ENCODE measurements around the gene P4HB.

Gene P4HB

DNA sequence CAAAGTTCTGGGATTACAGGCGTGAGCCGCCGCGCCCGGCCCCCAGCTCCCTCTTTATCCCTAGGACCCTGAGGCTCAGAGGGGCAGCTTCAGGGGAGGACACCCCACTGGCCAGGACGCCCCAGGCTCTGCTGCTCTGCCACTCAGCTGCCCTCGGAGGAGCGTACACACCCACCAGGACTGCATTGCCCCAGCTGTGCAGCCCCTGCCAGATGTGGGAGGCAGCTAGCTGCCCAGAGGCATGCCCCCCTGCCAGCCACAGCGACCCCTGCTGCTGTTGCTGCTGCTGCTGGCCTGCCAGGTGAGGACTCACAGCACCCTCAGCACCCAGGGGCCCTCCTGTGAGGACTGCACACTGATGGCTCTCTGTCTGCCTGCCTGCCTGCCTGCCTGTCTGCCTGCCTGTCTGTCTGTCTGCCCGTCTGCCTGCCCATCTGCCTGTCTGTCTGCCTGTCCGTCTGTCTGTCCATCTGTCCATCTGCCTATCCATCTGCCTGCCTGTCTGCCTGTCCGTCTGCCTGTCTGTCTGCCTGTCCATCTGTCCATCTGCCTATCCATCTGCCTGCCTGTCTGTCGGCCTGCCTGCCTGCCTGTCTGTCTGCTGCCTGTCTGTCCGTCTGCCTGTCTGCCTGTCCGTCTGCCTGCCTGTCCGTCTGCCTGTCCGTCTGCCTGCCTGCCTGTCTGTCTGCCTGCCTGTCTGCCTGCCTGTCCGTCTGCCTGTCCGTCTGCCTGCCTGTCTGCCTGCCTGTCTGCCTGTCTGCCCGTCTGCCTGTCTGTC lies 51.4 kb downstream of the P4HB start:
- peak; percentile 15 for DNase-seq

- DNase-seq: no peak
Observed at GRCh38 chr17:81807839-81808238, 52.5 kb downstream of the P4HB start.

GRCh38 chr17:81807210-81807719 lies 53.1 kb downstream of the P4HB start:
- DNase-seq: no peak

DNA sequence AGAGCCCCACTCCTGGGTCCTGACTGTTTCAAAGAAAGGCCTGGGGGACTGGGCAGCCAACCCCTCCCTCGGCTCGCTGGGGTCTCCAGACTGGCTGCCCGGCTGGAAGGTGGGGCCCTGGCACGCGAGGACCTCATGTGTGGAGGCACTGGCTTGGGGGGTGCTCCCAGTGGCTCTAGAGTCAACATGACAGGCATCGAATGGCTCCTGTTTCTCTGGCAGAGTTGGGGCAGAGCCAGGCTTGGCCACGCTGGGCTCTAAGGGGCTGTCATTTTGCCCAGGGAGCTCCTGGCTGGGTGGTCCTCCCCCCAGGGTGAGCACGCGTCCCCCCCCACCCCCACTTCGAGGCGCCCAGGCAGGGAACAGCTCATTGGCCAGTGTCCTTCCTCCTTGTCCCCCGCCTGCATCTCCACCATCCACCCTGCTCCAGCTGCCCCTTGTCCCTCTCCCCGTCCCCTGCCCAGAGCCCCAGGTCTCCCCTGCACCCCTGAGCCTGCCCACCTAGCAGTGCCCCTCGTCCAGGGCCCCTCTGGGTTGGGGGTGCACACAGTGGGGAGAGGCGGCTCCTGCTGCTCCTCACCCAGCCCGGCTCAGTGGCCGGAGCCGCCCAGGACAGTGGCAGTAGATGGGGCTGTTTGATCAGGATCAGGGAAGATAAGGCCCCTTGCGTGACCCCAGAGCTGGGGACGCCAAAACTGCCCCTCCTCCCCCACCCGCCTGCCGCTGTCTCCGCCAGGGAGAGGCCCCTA lies 53.7 kb downstream of the P4HB start:
- DNase-seq: no peak

DNA sequence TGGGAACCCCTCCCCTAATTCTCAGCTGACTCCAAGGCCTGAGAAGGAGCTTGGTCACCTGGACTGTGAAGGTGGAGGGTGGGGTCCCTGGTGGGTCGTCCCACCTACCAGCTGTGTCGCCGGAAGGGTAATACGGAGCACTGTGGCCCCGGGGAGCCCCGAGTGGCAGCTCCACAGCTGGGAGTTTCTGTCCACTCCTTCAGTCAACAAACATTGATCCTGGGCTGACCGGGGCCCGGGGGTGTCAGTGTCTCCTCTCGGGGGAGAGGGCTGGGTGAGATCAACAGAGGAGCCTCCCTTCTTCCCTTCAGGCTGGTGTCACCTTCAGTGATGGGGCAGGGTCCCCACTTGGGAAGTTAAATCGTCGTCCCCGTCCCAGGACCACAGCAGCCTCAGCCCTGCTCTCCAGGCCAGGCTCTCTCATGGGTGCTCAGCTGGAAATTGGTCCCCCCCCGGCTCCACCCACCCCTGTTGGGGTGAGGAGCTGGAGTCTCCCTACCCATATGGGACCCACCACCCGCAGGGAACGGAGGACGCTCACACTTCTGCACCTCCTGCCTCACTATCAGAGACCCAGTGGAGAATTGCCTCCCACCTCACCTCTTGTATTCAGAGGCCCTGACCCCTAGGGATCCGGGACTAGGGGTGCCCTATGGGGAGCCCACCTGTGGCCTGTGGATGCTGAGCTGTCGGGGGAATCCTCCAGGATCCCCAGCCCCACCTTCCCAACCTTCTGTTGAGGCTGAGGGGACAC lies 54.5 kb downstream of the P4HB start:
- DNase-seq: no peak

DNA sequence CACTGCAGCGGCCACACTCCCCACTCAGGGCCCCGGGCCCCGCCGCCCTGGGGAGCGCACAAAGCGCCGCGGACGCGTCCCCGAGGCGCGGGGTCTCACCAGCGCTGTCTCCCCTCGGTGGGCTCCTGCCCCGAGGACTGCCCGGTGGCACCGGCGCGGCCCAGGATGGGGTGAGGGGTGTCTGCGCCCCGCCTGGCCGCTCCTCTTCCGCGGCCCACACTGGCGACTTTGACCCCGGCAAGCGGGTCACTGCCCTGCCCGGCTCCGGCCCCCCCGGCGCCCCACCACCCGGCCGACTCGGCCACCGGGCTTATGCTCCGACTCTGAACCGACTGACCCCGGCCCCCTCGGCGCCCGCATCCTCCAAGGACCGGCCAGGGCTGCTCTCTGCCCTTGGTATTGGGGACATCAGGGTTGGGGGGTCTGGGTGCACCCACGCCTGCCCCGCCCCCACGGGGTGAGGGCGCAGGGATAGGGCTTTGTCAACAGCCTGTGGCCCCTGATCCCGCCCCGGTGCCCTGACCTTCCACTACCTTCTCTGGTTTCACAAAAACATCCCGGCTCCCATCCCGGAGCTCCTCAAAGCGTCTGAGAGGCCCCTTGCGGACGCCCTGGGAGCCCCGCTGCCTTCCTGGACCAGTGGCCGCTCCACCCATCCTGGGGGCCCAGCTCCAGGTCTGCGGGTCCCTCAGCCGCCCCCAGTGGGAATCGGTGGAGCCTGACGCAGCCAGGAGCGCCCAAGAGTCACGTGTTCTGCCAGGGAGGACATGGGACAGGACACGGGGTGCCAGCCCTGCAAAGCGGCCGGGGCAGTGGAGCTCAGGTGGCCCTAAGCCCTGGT lies 55.6 kb downstream of the P4HB start:
- no peak for DNase-seq

- no peak for DNase-seq
Observed at GRCh38 chr17:81803728-81804558, 56.4 kb downstream of the P4HB start, which contains the start of gene GCGR. Gene GCGR, plus strand, starts transcription at chr17:81804150. Its CDS starts 4,869 bp downstream, at chr17:81809019.

GRCh38 chr17:81802856-81803643 lies 57.3 kb downstream of the P4HB start:
- DNase-seq: no peak

DNA sequence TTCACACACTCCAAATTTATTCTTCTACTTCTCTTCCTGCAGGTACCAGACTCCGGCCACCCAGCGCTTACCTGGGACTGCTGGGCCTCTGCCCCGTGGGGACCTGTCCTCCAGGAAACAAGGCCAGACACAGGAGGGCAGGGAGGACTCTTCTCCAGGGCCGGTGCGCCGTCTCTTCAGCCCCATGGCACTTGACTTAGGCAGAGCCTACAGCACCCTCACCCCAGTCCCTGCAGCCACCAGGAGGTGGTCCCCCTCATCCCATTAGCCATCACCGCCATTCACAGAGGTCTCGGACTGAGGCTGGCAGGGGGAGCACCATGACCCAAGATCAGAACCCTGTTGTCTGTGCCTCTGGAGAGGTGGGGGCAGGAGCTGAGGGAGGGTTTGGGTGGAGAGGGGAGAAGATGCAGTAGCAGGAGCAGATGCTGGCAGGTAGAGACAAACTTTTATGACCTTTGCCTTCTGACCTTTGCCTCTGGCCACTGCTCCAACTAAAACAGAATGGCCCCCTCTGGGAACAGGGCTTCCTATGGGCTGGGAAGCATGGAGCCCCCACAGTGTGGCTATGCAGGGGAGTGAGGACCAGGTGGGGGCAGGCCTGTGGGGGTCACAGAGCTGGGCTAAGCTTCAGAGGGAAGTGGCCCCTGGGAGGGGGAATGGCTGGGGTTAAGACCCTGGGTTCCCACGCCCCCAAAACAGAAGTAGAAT lies 58.1 kb downstream of the P4HB start:
- no peak for DNase-seq

DNA sequence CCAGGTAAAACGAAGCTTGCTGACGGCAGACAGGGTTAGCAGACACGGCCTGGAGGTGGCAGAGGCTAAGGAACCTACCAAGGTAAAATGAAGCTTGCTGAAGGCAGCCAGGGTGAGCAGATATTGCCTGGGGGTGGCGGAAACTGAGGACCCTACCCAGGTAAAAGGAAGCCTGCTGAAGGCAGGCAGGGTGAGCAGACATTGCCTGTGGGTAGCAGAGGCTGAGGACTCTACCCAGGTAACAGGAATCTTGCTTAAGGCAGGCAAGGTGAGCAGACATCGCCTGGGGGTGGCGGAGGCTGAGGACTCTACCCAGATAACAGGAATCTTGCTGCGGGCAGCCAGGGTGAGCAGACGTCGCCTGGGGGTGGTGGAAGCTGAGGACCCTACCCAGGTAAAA lies 59.0 kb downstream of the P4HB start:
- no peak for DNase-seq

DNA sequence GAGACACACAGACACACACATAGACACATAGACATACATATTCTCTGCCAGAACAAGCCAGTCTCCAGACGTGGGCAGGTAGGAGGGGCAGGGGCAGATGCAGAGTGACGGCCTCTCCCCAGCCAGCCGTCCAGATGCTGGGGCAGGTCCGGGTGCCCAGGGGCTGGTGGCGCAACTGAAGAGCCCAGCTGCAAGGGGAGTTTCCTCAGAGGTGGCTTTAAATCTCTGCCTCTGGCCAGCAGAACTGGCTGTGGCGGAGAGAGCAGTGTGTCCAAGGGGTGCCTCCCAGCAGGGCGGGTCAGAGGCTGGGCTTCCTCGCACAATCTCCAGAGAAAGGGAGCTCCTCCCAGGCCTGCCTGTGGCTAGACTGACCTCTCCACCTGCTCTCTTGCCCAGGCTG lies 65.8 kb downstream of the P4HB start:
- no peak for DNase-seq

DNA sequence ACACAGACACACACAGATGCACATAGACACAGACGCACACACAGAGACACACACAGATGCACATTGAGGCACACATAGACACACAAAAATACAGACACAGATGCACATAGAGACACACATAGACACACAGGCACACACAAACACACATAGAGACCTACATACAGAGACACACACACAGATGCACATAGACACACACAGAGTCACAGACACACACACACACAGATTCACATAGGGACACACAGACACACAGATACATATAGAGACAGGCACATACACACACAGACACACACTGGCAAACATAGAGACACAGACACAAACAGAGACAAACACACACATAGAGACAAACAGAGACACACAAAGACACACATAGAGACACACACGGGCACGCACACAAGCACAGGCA lies 66.3 kb downstream of the P4HB start:
- no peak for DNase-seq

All from CD4-positive, alpha-beta T cell treated with Interleukin-6 for 4 hours (primary cell).